Uterus (tissue), 2 donors: Measurements from ENCODE around the gene TAPT1.
"Not testable (repeated sequence)": the region's sequence is repeated elsewhere in the genome, so short reads cannot be mapped to it uniquely, and the experiment has no call there.

ENCODE experiments used
- POLR2A ChIP-seq, 2 donors: fragments of 450-650 bp; IDR thresholded peaks; one replicate each; pipeline ENCODE4 v1.6.1; 2016; ENCODE audit warnings: antibody characterized with exemption in 2 of 2, mild to moderate bottlenecking in 1 of 2, moderate library complexity in 1 of 2
- TF ChIP-seq, protein P1 (sequence below), 4 experiments: fragments of 200-600 bp in 2 of 4; fragments of 450-650 bp in 2 of 4; sonication (generic) in 2 of 4; IDR thresholded peaks; one replicate each; pipeline ENCODE4 v1.5.1; 2016 to 2019; ENCODE audit warnings: antibody characterized with exemption in 4 of 4, mild to moderate bottlenecking in 2 of 4, moderate library complexity in 1 of 4

- TF ChIP-seq, protein P1, sequence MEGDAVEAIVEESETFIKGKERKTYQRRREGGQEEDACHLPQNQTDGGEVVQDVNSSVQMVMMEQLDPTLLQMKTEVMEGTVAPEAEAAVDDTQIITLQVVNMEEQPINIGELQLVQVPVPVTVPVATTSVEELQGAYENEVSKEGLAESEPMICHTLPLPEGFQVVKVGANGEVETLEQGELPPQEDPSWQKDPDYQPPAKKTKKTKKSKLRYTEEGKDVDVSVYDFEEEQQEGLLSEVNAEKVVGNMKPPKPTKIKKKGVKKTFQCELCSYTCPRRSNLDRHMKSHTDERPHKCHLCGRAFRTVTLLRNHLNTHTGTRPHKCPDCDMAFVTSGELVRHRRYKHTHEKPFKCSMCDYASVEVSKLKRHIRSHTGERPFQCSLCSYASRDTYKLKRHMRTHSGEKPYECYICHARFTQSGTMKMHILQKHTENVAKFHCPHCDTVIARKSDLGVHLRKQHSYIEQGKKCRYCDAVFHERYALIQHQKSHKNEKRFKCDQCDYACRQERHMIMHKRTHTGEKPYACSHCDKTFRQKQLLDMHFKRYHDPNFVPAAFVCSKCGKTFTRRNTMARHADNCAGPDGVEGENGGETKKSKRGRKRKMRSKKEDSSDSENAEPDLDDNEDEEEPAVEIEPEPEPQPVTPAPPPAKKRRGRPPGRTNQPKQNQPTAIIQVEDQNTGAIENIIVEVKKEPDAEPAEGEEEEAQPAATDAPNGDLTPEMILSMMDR (IDR thresholded peaks at IDR 0.05), result not testable (repeated sequence)
- TF ChIP-seq POLR2A (IDR thresholded peaks at IDR 0.05), result not testable (repeated sequence)
Observed at GRCh38 chr4:16194798-16195197, 31.5 kb downstream of the TAPT1 start.
